Hepatocyte (in vitro differentiated cells): ENCODE data around the gene LIN54.

ENCODE experiments used
- CTCF ChIP-seq: fragments of 200-600 bp; sonication (generic); IDR thresholded peaks from 2 replicates; pipeline ENCODE4 v1.5.1; 2016; ENCODE audit warnings: antibody characterized with exemption, mild to moderate bottlenecking; ENCODE audit not compliant: poor library complexity
- EZH2 ChIP-seq: fragments of 200-600 bp; sonication (generic); IDR thresholded peaks from 2 replicates; pipeline ENCODE4 v1.6.1; 2016; ENCODE audit warnings: antibody characterized with exemption, mild to moderate bottlenecking, borderline replicate concordance

GRCh38 chr4:82919386-82919785, 91.2 kb downstream of the LIN54 start:
- TF ChIP-seq CTCF (no peak), EZH2 (no peak)
